Fibroblast of lung (primary cell): ENCODE data around the gene ACSS3. TPM values are rescaled to one million over a fixed set of nuclear protein-coding genes. Genes with fewer than 3 reads are reported as not detected.

Experiments
- DNase-seq, 2 donors: peaks; one replicate each; pipeline versions ENCODE4 v3.0.0 to v3.0.0-alpha.2; 2010; ENCODE audit warnings: low read depth in 2 of 2
- H2AFZ ChIP-seq: 2 replicates; pipeline ENCODE4 v1.5.1; 2012; ENCODE audit warnings: low read length, control low read depth, inconsistent platforms
- H3K27ac ChIP-seq: 2 replicates; pipeline ENCODE4 v1.5.1; 2011; ENCODE audit warnings: low read length, control low read depth; ENCODE audit not compliant: insufficient read depth
- H3K27me3 ChIP-seq: 2 replicates; pipeline ENCODE4 v1.5.1; 2011; ENCODE audit warnings: mild to moderate bottlenecking, low read length; ENCODE audit not compliant: control insufficient read depth, insufficient read depth
- H3K36me3 ChIP-seq: 2 replicates; pipeline ENCODE4 v1.5.1; 2011; ENCODE audit warnings: low read length; ENCODE audit not compliant: control insufficient read depth, insufficient read depth
- H3K4me1 ChIP-seq: 2 replicates; pipeline ENCODE4 v1.5.1; 2011; ENCODE audit warnings: low read length; ENCODE audit not compliant: control insufficient read depth, insufficient read depth; ENCODE audit errors: extremely low read depth
- H3K4me2 ChIP-seq: 2 replicates; pipeline ENCODE4 v1.5.1; 2011; ENCODE audit warnings: low read length, control low read depth; ENCODE audit not compliant: insufficient read depth; ENCODE audit errors: extremely low read depth
- H3K4me3 ChIP-seq, 4 experiments: fragments of 200-600 bp in 1 of 4; sonication (generic) in 1 of 4; replicated peaks in 1 of 4; 2 replicates each; pipeline ENCODE4 v1.5.1; 2011 to 2016; ENCODE audit warnings: low read length in 4 of 4, low read depth in 3 of 4, mild to moderate bottlenecking in 3 of 4, control low read depth in 2 of 4, inconsistent platforms in 1 of 4, mixed read lengths in 1 of 4; ENCODE audit not compliant: insufficient read depth in 1 of 4; ENCODE audit errors: control extremely low read depth in 1 of 4
- H3K79me2 ChIP-seq: 2 replicates; pipeline ENCODE4 v1.5.1; 2012; ENCODE audit warnings: mild to moderate bottlenecking, low read length, inconsistent platforms; ENCODE audit not compliant: control insufficient read depth, insufficient read depth
- H3K9ac ChIP-seq: 2 replicates; pipeline ENCODE4 v1.5.1; 2011; ENCODE audit warnings: mild to moderate bottlenecking, low read length, control low read depth; ENCODE audit not compliant: insufficient read depth
- H3K9me3 ChIP-seq: 2 replicates; pipeline ENCODE4 v1.5.1; 2012; ENCODE audit warnings: low read depth, low read length; ENCODE audit not compliant: control insufficient read depth, insufficient read depth
- H4K20me1 ChIP-seq: 2 replicates; pipeline ENCODE4 v1.5.1; 2011; ENCODE audit warnings: low read length; ENCODE audit not compliant: control insufficient read depth, insufficient read depth; ENCODE audit errors: extremely low read depth
- EZH2 ChIP-seq: IDR thresholded peaks from 2 replicates; pipeline ENCODE4 v1.5.1; 2012; ENCODE audit warnings: low read length, control low read depth, mild to moderate bottlenecking; ENCODE audit errors: missing control alignments
- polyA plus RNA-seq, 2 donors: library from polyadenylated mRNA; depleted of rRNA in 1 of 2; stranded (reverse) in 1 of 2; unstranded in 1 of 2; fragments of >200 nt; gene quantifications; 2 replicates each; pipeline ENCODE4 v1.2.1, GENCODE V29; 2011 to 2012; ENCODE audit warnings: missing spikeins in 1 of 2
- total RNA-seq: library from RNA; depleted of rRNA; stranded (reverse); fragments of >200 nt; gene quantifications from 2 replicates; pipeline ENCODE4 v1.2.1, GENCODE V29; 2014
- TF ChIP-seq, protein P1 (sequence below), 2 donors: IDR thresholded peaks in 1 of 2; conservative IDR thresholded peaks in 1 of 2; 1 replicate in 1 of 2; 2 replicates in 1 of 2; pipeline ENCODE4 v1.5.1; 2011 to 2012; ENCODE audit warnings: low read length in 2 of 2, control low read depth in 1 of 2, inconsistent platforms in 1 of 2, low read depth in 1 of 2, mild to moderate bottlenecking in 1 of 2

ACSS3 gene
- total and polyA plus RNA-seq, 2 donors (not counting 1 experiment from before 2014, with no cell fraction given): 10.3 to 47.4 TPM

DNA sequence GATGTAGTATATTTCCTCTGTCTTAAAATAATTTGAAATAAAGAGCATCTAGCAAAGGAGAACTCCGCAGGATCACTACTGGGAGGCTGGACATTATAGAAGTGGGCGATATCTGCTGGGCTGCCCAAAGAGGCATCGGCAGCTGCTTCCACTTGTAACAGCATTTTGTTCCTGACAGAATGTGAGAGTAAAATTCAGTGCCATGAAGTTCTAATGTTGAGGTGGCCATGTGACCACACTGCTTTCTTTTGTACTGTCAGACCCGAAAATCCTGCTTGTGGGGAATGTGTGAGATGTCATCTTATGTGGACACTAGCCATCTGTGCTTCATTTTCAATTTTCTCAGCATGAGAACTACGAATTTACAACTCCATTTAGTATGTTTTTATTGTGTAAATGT lies 151.9 kb downstream of the ACSS3 start:
- TF ChIP-seq EZH2: no peak
- TF ChIP-seq, protein P1, sequence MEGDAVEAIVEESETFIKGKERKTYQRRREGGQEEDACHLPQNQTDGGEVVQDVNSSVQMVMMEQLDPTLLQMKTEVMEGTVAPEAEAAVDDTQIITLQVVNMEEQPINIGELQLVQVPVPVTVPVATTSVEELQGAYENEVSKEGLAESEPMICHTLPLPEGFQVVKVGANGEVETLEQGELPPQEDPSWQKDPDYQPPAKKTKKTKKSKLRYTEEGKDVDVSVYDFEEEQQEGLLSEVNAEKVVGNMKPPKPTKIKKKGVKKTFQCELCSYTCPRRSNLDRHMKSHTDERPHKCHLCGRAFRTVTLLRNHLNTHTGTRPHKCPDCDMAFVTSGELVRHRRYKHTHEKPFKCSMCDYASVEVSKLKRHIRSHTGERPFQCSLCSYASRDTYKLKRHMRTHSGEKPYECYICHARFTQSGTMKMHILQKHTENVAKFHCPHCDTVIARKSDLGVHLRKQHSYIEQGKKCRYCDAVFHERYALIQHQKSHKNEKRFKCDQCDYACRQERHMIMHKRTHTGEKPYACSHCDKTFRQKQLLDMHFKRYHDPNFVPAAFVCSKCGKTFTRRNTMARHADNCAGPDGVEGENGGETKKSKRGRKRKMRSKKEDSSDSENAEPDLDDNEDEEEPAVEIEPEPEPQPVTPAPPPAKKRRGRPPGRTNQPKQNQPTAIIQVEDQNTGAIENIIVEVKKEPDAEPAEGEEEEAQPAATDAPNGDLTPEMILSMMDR (conservative IDR thresholded peaks at IDR 0.05 in 1 of 2, IDR thresholded peaks at IDR 0.05 in 1 of 2; ENCODE audit: low read depth in 1 of 2, low read length in 2 of 2): no peak
- Histone ChIP-seq H3K27ac (no peak overlapping the region), H2AFZ (peak overlapping the region; percentile 14), H3K9ac (no peak overlapping the region), H3K4me3 (no peak overlapping the region), H3K4me1 (no peaks in the 10 kb centered on the region), H3K9me3 (no peaks in the 10 kb centered on the region), H3K4me2 (no peak overlapping the region), H3K27me3 (no peaks in the 10 kb centered on the region), H3K79me2 (no peaks in the 10 kb centered on the region), H3K36me3 (no peaks in the 10 kb centered on the region), H4K20me1 (no peaks in the 10 kb centered on the region)
- DNase-seq: no peak

GRCh38 chr12:81231574-81232368 lies 153.9 kb downstream of the ACSS3 start:
- H3K9ac ChIP-seq: no peak overlapping the region
- no peaks in the 10 kb centered on the region for H3K9me3 ChIP-seq
- no peaks in the 10 kb centered on the region for H3K4me1 ChIP-seq
- no peak overlapping the region for H2AFZ ChIP-seq
- no peak for DNase-seq
- H3K27ac ChIP-seq: no peak overlapping the region
- no peaks in the 10 kb centered on the region for H3K27me3 ChIP-seq
- no peaks in the 10 kb centered on the region for H3K36me3 ChIP-seq
- no peaks in the 10 kb centered on the region for H3K79me2 ChIP-seq
- H3K4me2 ChIP-seq: no peak overlapping the region
- no peak overlapping the region for H3K4me3 ChIP-seq
- TF ChIP-seq, protein P1 (conservative IDR thresholded peaks at IDR 0.05 in 1 of 2, IDR thresholded peaks at IDR 0.05 in 1 of 2; ENCODE audit: low read depth in 1 of 2, low read length in 2 of 2): no peak
- no peak for TF ChIP-seq EZH2
- H4K20me1 ChIP-seq: no peaks in the 10 kb centered on the region

- Histone ChIP-seq H3K9me3 (no peaks in the 10 kb centered on the region), H3K4me2 (no peak overlapping the region), H4K20me1 (no peaks in the 10 kb centered on the region), H3K27me3 (no peaks in the 10 kb centered on the region), H3K79me2 (no peaks in the 10 kb centered on the region), H3K36me3 (no peaks in the 10 kb centered on the region), H3K9ac (no peak overlapping the region), H3K27ac (no peak overlapping the region), H3K4me3 (no peak overlapping the region), H2AFZ (no peak overlapping the region), H3K4me1 (no peaks in the 10 kb centered on the region)
- TF ChIP-seq, protein P1 (conservative IDR thresholded peaks at IDR 0.05 in 1 of 2, IDR thresholded peaks at IDR 0.05 in 1 of 2; ENCODE audit: low read depth in 1 of 2, low read length in 2 of 2): no peak
- TF ChIP-seq EZH2: no peak
- no peak for DNase-seq
These were observed 167.6 kb downstream of the ACSS3 start for GRCh38 chr12:81245458-81245857.
